HepG2 (cell line): ENCODE data around the gene CLIC1. TPM values are rescaled to one million over a fixed set of nuclear protein-coding genes. Genes with fewer than 3 reads are reported as not detected.
A peak's percentile ranks its signal among the peaks of the same experiment; 100 is the strongest.

Source experiments
- ETV5 ChIP-seq: IDR thresholded peaks from 2 replicates; pipeline ENCODE4 v1.6.1; 2018; ENCODE audit warnings: missing biosample characterization, missing genetic modification reagents, inconsistent platforms, borderline replicate concordance
- HDAC1 ChIP-seq: sonication (generic); formaldehyde crosslinking; IDR thresholded peaks from 2 replicates; pipeline ENCODE4 v1.5.1; 2020; ENCODE audit warnings: mild to moderate bottlenecking, missing genetic modification reagents
- NPAS2 ChIP-seq: sonication (generic); formaldehyde crosslinking; IDR thresholded peaks from 2 replicates; pipeline ENCODE4 v1.8.0; 2022; ENCODE audit warnings: mild to moderate bottlenecking, missing genetic modification reagents, borderline replicate concordance
- SALL1 ChIP-seq: sonication (generic); formaldehyde crosslinking; IDR thresholded peaks from 2 replicates; pipeline ENCODE4 v1.8.0; 2022; ENCODE audit warnings: mild to moderate bottlenecking, missing genetic modification reagents
- TCF7 ChIP-seq: sonication (generic); IDR thresholded peaks from 2 replicates; pipeline ENCODE4 v1.6.1; 2016; ENCODE audit warnings: antibody characterized with exemption, low read depth
- ZFP91 ChIP-seq: sonication (generic); formaldehyde crosslinking; IDR thresholded peaks from 2 replicates; pipeline ENCODE4 v1.9.0; 2022; ENCODE audit warnings: missing genetic modification reagents, mild to moderate bottlenecking, borderline replicate concordance
- ZHX2 ChIP-seq, 2 experiments: sonication (generic) in 1 of 2; formaldehyde crosslinking in 1 of 2; IDR thresholded peaks; 2 replicates each; pipeline versions ENCODE4 v1.6.1 to v1.9.0; 2014 to 2022; ENCODE audit warnings: antibody characterized with exemption in 1 of 2, borderline replicate concordance in 1 of 2, inconsistent platforms in 1 of 2, low read depth in 1 of 2, missing genetic modification reagents in 1 of 2
- ZNF160 ChIP-seq: sonication (generic); formaldehyde crosslinking; IDR thresholded peaks from 2 replicates; pipeline ENCODE4 v1.8.0; 2022; ENCODE audit warnings: mild to moderate bottlenecking, inconsistent platforms, missing genetic modification reagents
- ZNF180 ChIP-seq: sonication (generic); formaldehyde crosslinking; IDR thresholded peaks from 2 replicates; pipeline ENCODE4 v1.4.0; 2020; ENCODE audit warnings: low read depth, missing genetic modification reagents, borderline replicate concordance
- ZNF292 ChIP-seq: sonication (generic); formaldehyde crosslinking; IDR thresholded peaks from 2 replicates; pipeline ENCODE4 v1.8.1; 2022; ENCODE audit warnings: mild to moderate bottlenecking, low read depth, missing genetic modification reagents, borderline replicate concordance
- polyA plus RNA-seq, 8 experiments: library from polyadenylated mRNA; depleted of rRNA in 3 of 8; stranded (reverse) in 7 of 8; unstranded in 1 of 8; fragments of >200 nt; fragmentation: Illumina TruSeq in 4 of 8; extraction: Trizol in 4 of 8; gene quantifications; 2 replicates each; pipeline versions ENCODE4 v1.2.1 to v1.2.3, GENCODE V29; 2011 to 2016; ENCODE audit warnings: low read depth in 4 of 8, missing spikeins in 1 of 8, mixed read lengths in 1 of 8; ENCODE audit not compliant: insufficient read depth in 1 of 8
- total RNA-seq, 5 experiments: library from RNA; depleted of rRNA; stranded (reverse); fragments of >200 nt; fragmentation: Illumina TruSeq; extraction: Trizol; gene quantifications; 2 replicates each; pipeline ENCODE4 v1.2.3, GENCODE V29; 2016; ENCODE audit warnings: low read depth in 1 of 5
- TF ChIP-seq, protein P1 (sequence below): sonication (generic); formaldehyde crosslinking; IDR thresholded peaks from 2 replicates; pipeline ENCODE4 v1.4.0; 2020; ENCODE audit warnings: mild to moderate bottlenecking, missing genetic modification reagents

CLIC1 gene
- total and polyA plus RNA-seq, 2 of the 13 experiments (the other 11 are each of a cell fraction or from before 2014, with no cell fraction given): 602 to 891 TPM

DNA sequence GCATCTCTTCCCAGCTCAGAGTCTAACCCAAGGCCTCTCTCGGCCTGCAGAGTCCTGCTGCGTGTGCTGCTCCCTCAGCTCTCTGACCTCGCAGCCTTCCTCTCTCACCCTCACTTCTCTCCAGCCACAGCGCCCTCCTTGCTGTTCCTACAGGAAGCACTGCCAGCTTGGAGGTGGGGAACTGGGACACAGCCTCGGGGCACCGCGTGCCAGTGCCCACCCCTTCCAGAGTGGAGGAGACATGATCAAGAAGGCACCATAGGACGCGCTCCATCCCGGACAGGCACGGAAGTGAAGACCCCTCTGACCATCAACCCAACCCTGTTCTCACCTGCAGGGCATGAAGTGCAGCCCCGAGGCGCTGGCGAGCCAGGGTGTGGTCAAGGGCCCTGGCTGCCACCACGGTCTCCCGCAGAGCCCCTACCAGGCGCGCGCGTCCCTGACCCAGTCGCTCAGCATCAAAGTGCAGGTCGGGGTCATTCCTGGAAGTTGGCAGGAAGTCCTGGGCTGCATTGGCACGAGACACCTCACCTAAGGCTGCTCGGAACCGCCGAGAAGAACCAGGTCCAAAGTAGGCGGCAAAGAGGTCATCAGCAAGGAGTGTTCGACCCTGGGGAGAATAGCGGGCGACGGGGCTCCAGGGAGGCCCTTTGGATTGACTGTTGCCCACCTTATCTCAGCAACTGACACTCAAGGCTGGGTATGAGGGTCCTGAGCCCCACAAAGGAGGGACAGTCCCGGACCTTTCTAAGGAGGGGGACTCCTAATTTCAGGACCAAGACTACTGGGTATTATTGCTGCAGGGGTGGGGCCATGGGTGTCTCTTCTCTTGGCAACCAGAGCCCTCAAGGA is 39.5 kb upstream of the CLIC1 start (continued):
- peak; percentile 36; the same call in 1 of the 2 replicates for TF ChIP-seq TCF7
- TF ChIP-seq ZFP91 (CRISPR knock-in tag): peak; percentile 50; the same call in 1 of the 2 replicates
- no peak for TF ChIP-seq ZHX2 (IDR thresholded peaks at IDR 0.05; ENCODE audit: low read depth)
- no peak for TF ChIP-seq ZHX2 (CRISPR knock-in tag; IDR thresholded peaks at IDR 0.05; ENCODE audit: borderline replicate concordance)
- TF ChIP-seq ZNF292: peak; percentile 9; the same call in 1 of the 2 replicates
- no peak for TF ChIP-seq ZNF160 (CRISPR knock-in tag)
- 0 out of 2 replicates have a peak, but pooled peaks have one; percentile 7 for TF ChIP-seq SALL1
- TF ChIP-seq ETV5: peak; percentile 20; the same call in 1 of the 2 replicates
- TF ChIP-seq NPAS2: no peak
- TF ChIP-seq HDAC1 (CRISPR knock-in tag): peak; percentile 9; the same call in 1 of the 2 replicates
- TF ChIP-seq, protein P1, sequence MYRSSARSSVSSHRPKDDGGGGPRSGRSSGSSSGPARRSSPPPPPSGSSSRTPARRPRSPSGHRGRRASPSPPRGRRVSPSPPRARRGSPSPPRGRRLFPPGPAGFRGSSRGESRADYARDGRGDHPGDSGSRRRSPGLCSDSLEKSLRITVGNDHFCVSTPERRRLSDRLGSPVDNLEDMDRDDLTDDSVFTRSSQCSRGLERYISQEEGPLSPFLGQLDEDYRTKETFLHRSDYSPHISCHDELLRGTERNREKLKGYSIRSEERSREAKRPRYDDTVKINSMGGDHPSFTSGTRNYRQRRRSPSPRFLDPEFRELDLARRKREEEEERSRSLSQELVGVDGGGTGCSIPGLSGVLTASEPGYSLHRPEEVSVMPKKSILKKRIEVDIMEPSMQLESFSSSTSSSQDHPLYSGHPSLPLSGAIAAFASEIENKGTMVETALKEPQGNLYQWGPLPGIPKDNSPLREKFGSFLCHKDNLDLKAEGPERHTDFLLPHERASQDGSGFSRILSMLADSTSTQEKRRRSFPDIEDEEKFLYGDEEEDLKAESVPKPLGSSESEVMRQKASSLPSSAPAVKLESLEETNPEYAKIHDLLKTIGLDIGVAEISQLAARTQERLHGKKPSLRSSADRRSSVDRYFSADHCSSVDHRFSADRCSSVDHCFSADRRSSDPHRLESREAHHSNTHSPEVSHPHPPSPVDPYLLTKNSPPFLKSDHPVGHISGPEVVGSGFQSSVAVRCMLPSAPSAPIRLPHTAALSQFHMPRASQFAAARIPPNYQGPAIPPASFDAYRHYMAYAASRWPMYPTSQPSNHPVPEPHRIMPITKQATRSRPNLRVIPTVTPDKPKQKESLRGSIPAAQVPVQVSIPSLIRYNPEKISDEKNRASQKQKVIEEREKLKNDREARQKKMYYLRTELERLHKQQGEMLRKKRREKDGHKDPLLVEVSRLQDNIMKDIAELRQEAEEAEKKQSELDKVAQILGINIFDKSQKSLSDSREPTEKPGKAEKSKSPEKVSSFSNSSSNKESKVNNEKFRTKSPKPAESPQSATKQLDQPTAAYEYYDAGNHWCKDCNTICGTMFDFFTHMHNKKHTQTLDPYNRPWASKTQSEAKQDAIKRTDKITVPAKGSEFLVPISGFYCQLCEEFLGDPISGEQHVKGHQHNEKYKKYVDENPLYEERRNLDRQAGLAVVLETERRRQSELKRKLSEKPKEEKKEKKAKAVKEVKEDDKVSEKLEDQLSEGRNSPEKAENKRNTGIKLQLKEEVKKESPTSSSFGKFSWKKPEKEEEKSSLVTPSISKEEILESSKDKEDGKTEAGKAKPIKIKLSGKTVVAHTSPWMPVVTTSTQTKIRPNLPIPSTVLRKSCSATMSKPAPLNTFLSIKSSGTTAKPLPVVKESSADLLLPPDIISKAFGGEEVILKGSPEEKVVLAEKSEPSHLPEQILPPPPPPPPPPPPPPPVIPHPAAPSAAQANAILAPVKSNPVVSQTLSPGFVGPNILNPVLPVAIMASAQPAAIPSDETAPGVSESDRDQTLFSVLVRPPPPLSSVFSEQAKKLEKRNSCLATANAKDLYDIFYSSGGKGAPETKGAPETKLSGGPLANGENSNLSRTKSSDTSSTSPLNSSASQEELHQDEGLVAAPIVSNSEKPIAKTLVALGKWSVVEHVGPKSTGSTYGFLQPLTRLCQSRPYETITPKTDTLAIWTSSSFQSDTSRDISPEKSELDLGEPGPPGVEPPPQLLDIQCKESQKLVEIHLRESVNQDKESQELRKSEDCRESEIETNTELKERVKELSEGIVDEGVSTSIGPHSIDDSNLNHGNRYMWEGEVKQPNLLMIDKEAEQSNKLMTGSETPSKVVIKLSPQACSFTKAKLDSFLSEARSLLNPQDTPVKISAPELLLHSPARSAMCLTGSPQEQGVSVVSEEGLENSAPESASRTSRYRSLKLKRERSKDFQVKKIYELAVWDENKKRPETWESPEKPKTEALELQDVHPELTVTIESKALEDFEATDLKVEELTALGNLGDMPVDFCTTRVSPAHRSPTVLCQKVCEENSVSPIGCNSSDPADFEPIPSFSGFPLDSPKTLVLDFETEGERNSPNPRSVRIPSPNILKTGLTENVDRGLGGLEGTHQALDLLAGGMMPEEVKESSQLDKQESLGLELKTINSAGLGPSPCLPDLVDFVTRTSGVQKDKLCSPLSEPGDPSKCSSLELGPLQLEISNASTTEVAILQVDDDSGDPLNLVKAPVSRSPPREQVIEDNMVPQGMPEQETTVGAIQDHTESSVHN (CRISPR knock-in tag): 0 out of 2 replicates have a peak, but pooled peaks have one; percentile 30
- TF ChIP-seq ZNF180 (CRISPR knock-in tag): no peak
